Stimulated activated CD4-positive, alpha-beta T cell treated with anti-CD3 and anti-CD28 coated beads, Interleukin-15, amount 100 ng/mL, for 24 hours (primary cell): ENCODE measurements around the gene DALRD3.

Experiments
- DNase-seq: peaks from one replicate; pipeline ENCODE4 v3.0.0-alpha.2; 2020

DALRD3 gene

GRCh38 chr3:48974076-48974864 lies 44.1 kb downstream of the DALRD3 start:
- no peak for DNase-seq

DNA sequence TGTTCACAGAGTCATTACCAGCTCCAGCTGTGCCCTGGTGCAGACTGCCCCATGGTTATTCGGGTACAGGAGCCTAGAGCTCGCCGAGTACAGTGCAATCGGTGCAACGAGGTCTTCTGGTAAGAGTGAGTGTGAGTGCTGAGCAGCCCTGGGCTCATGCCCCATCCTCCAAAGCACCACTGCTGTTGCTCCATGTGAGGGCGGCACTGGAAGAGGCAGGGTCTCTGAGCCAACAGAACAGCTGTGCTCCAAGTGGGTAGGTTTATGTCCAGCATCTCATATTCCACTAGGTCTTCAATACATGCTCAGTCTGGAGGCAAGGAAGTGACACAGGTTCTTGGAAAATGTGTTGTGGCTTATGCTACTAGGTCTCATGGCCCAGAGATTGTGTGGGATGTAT lies 47.8 kb downstream of the DALRD3 start:
- DNase-seq = no peak

DNA sequence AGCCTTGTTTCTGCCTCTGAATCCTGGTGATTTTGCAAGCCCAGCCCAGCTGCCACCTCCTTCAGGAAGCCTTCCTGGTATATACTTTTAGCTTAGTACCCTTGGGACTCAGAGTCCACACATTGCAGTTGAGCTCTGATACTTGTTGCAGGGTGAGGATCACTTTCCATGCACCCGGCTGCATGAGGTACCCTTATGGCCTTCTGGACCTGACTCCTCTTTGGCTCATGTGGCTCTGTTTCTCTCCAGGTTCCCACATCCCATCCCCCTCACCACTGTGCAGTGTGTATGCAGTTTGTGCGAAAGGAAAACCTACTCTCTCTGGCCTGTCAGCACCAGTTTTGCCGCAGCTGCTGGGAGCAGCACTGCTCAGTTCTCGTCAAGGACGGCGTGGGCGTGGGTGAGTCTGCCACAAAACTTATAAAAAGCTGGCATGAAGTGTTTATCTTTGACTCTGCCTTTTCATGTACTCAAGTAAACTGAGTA lies 51.5 kb downstream of the DALRD3 start:
- peak; percentile 59 for DNase-seq

DNA sequence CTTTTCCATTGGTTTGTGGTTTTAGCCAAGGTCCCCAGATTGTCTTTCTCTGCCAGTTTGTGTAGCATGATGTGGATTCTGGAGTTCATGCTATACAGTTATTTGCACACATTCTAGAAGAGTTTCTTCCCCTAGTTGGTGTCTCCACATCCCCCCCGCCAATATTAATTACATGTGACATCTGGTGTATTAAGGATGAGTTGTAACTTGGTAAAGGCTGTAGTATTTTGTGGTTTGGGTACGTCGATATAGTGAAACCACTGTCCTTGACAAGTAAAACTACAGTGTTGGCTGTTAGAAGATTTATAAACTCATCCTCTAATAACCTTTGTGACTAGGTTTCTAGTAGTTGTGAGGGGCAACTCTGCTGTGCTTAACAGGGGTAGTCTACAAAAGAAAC lies 52.0 kb downstream of the DALRD3 start:
- no peak for DNase-seq
